A549 (cell line): ENCODE measurements around the gene USP9X. TPM values are rescaled to one million over a fixed set of nuclear protein-coding genes. Genes with fewer than 3 reads are reported as not detected.
A peak's percentile ranks its signal among the peaks of the same experiment; 100 is the strongest.

Source experiments
- ATAC-seq, 2 experiments: fragments of 200-7000 bp in 1 of 2; fragments of >200 bp in 1 of 2; cut with Nextera tagmentation in 1 of 2; cut with Tn5 transposase in 1 of 2; 3 replicates each; pipeline versions ENCODE4 v1.8.0 to v1.9.1; 2018 to 2020; ENCODE audit warnings: mild to moderate bottlenecking in 1 of 2, moderate library complexity in 1 of 2
- CTCF ChIA-PET: fragments of 300-600 bp; sonication (Branson Sonifier 250); formaldehyde crosslinking; extraction: SDS; loops from one replicate; lab custom pipeline; 2021; ENCODE audit warnings: antibody characterized with exemption, inconsistent platforms; lab: Yijun Ruan, JAX
- POLR2A ChIA-PET: fragments of 350-600 bp; formaldehyde crosslinking; extraction: SDS; loops from one replicate; lab custom pipeline; 2021; ENCODE audit warnings: antibody characterized with exemption, inconsistent platforms; lab: Yijun Ruan, JAX
- DNase-seq, 2 experiments: peaks; one replicate each; pipeline versions ENCODE4 v3.0.0 to v3.0.0-alpha.2; 2011 to 2016; ENCODE audit warnings: low read depth in 1 of 2, low spot score in 1 of 2
- FAIRE-seq: peaks from 2 replicates; lab custom pipeline; 2011; peaks lifted over from hg19 to GRCh38; lab: Jason Lieb, UNC
- H3K27ac ChIP-seq, 2 experiments: fragments of >200 bp; sonication (Bioruptor Twin); formaldehyde crosslinking; 3 replicates each; pipeline ENCODE4 v1.5.1; 2016 to 2017
- H3K4me1 ChIP-seq: fragments of >200 bp; sonication (Bioruptor Twin); formaldehyde crosslinking; 3 replicates; pipeline ENCODE4 v1.6.1; 2016
- H3K4me2 ChIP-seq: fragments of >200 bp; sonication (Bioruptor Twin); formaldehyde crosslinking; 3 replicates; pipeline ENCODE4 v1.6.1; 2016
- H3K4me3 ChIP-seq: fragments of >200 bp; sonication (Bioruptor Twin); formaldehyde crosslinking; 3 replicates; pipeline ENCODE4 v1.5.1; 2016
- H3K9me3 ChIP-seq: fragments of >200 bp; sonication (Bioruptor Twin); formaldehyde crosslinking; 3 replicates; pipeline ENCODE4 v1.6.1; 2016
- BCL3 ChIP-seq: fragments of >200 bp; sonication (Bioruptor Twin); formaldehyde crosslinking; IDR thresholded peaks from 3 replicates; pipeline ENCODE4 v1.6.1; 2016
- BHLHE40 ChIP-seq: IDR thresholded peaks from 2 replicates; pipeline ENCODE4 v1.6.1; 2012; ENCODE audit warnings: low read depth, low read length, inconsistent platforms
- CBX8 ChIP-seq: fragments of 200-600 bp; sonication (generic); IDR thresholded peaks from 2 replicates; pipeline ENCODE4 v1.6.1; 2016
- CTCF ChIP-seq: fragments of >200 bp; sonication (Bioruptor Twin); formaldehyde crosslinking; IDR thresholded peaks from 3 replicates; pipeline ENCODE4 v1.5.1; 2016
- EHF ChIP-seq: fragments of 250-450 bp; sonication (Bioruptor Pico); IDR thresholded peaks from 2 replicates; pipeline ENCODE4 v1.5.0; 2020; ENCODE audit warnings: mild to moderate bottlenecking
- ESRRA ChIP-seq: fragments of 150-350 bp; IDR thresholded peaks from 2 replicates; pipeline ENCODE4 v1.6.1; 2014; ENCODE audit warnings: mild to moderate bottlenecking, low read length, borderline replicate concordance
- GATA3 ChIP-seq: IDR thresholded peaks from 2 replicates; pipeline ENCODE4 v1.6.1; 2012; ENCODE audit warnings: borderline replicate concordance
- HMGXB4 ChIP-seq: fragments of 250-450 bp; sonication (Bioruptor Pico); IDR thresholded peaks from 2 replicates; pipeline ENCODE4 v1.5.0; 2021; ENCODE audit warnings: mild to moderate bottlenecking, moderate library complexity, borderline replicate concordance
- HOXA7 ChIP-seq: fragments of 250-450 bp; sonication (Bioruptor Pico); IDR thresholded peaks from 2 replicates; pipeline ENCODE4 v1.5.0; 2020; ENCODE audit warnings: mild to moderate bottlenecking, moderate library complexity
- JUN ChIP-seq, 2 experiments: fragments of >200 bp; sonication (Bioruptor Twin); formaldehyde crosslinking; IDR thresholded peaks; 2 replicates in 1 of 2; 3 replicates in 1 of 2; pipeline ENCODE4 v1.6.1; 2016 to 2017
- KDM5A ChIP-seq: fragments of 200-600 bp; sonication (generic); IDR thresholded peaks from 2 replicates; pipeline ENCODE4 v1.6.1; 2016; ENCODE audit warnings: antibody characterized with exemption, mild to moderate bottlenecking
- NPAS2 ChIP-seq: fragments of 250-450 bp; sonication (Bioruptor Pico); IDR thresholded peaks from 2 replicates; pipeline ENCODE4 v1.8.0; 2022; ENCODE audit warnings: mild to moderate bottlenecking, moderate library complexity, borderline replicate concordance
- NR3C1 ChIP-seq: fragments of >200 bp; sonication (Bioruptor Twin); formaldehyde crosslinking; IDR thresholded peaks from 3 replicates; pipeline ENCODE4 v1.6.1; 2017
- PBX3 ChIP-seq: IDR thresholded peaks from 2 replicates; pipeline ENCODE4 v1.6.1; 2012
- RAD21 ChIP-seq, 2 experiments: fragments of >200 bp in 1 of 2; sonication (Bioruptor Twin) in 1 of 2; formaldehyde crosslinking in 1 of 2; IDR thresholded peaks in 1 of 2; conservative IDR thresholded peaks in 1 of 2; 2 replicates in 1 of 2; 3 replicates in 1 of 2; pipeline ENCODE4 v1.6.1; 2012 to 2018; ENCODE audit warnings: inconsistent platforms in 1 of 2
- SMC3 ChIP-seq: fragments of >200 bp; sonication (Bioruptor Twin); formaldehyde crosslinking; IDR thresholded peaks from 3 replicates; pipeline ENCODE4 v1.6.1; 2018; ENCODE audit warnings: inconsistent platforms
- SREBF2 ChIP-seq: fragments of 450-650 bp; IDR thresholded peaks from 2 replicates; pipeline ENCODE4 v1.6.1; 2014; ENCODE audit warnings: mild to moderate bottlenecking, moderate library complexity
- TP53 ChIP-seq: fragments of 250-450 bp; sonication (Bioruptor Pico); IDR thresholded peaks from 2 replicates; pipeline ENCODE4 v1.5.0; 2021; ENCODE audit warnings: mild to moderate bottlenecking, moderate library complexity
- WGBS: methylation state at CpG from one replicate; pipeline ENCODE4 v1.1.6; 2017; ENCODE audit errors: missing lambda C conversion rate; 5-methylcytosine and 5-hydroxymethylcytosine counted together
- polyA plus RNA-seq, 4 experiments: library from polyadenylated mRNA; depleted of rRNA in 3 of 4; stranded (reverse); fragments of >200 nt; fragmentation: RNase III in 1 of 4; extraction: RNeasy Plus Mini Kit Qiagen cat#74134 plus additional on column Dnase treatment in 1 of 4; gene quantifications; 2 replicates in 3 of 4; 3 replicates in 1 of 4; pipeline ENCODE4 v1.2.3, GENCODE V29; 2011 to 2017

Gene USP9X
- polyA plus RNA-seq, 2 of the 4 experiments (the other 2 are of a cell fraction), result 30.7 to 70.4 TPM

GRCh38 chrX:41178201-41178600 lies 93.0 kb downstream of the USP9X start (continued):
- no peak for TF ChIP-seq HMGXB4 (CRISPR knock-in tag)
- no peak for TF ChIP-seq JUN (IDR thresholded peaks at IDR 0.05)
- no peak for TF ChIP-seq TP53
- no peak for TF ChIP-seq NR3C1
- no peak for TF ChIP-seq ESRRA
- TF ChIP-seq KDM5A, result no peak

- POLR2A ChIA-PET, result interaction anchor here (0.6 to 0.7 kb wide), 2 partner anchors 63 to 150 kb away, joined by 3 to 6 read pairs; no protein-coding TSS in a partner anchor
- no peak overlapping the region for H3K27ac ChIP-seq
- peaks cover 8% of the 10 kb centered on the region; the same call in 2 of the 3 replicates for H3K4me1 ChIP-seq
- DNase-seq (peak; percentile 34 to 73), ATAC-seq (peak; percentile 85 to 89; a peak in 5 of 6 replicates), FAIRE-seq (peak; percentile 96)
- CTCF ChIA-PET, result interaction anchor here (0.6 to 5.0 kb wide), 31 partner anchors 8 to 1568 kb away, joined by 3 to 36 read pairs (median 3); no protein-coding TSS in a partner anchor
- no peaks in the 10 kb centered on the region for H3K9me3 ChIP-seq
- WGBS, result 20% methylated on average over 5 of the region's 5 CpGs
- H3K4me2 ChIP-seq, result peak overlapping the region; percentile 29; the same call in 2 of the 3 replicates
- TF ChIP-seq SREBF2 (no peak), HMGXB4 (CRISPR knock-in tag) (no peak), BCL3 (no peak), EHF (CRISPR knock-in tag) (no peak), NPAS2 (no peak), NR3C1 (no peak), BHLHE40 (no peak), PBX3 (no peak), CBX8 (no peak), HOXA7 (no peak), ESRRA (no peak), CTCF (peak; percentile 58), JUN (IDR thresholded peaks at IDR 0.05) (no peak), SMC3 (peak; percentile 46; the same call in 2 of the 3 replicates), RAD21 (conservative IDR thresholded peaks at IDR 0.05 in 1 of 2, IDR thresholded peaks at IDR 0.05 in 1 of 2) (peak; percentile 35 to 62; a peak in 3 of 5 replicates), GATA3 (no peak)
- no peak overlapping the region for H3K4me3 ChIP-seq
Observed at GRCh38 chrX:41180194-41180908, 95.1 kb downstream of the USP9X start.
